ENCODE measurements around the gene MBD3. TPM values are rescaled to one million over a fixed set of nuclear protein-coding genes. Genes with fewer than 3 reads are reported as not detected.

MBD3 gene
- total and polyA plus RNA-seq, 4 donors: 12.4 to 57.6 (median 50.2) TPM

DNA sequence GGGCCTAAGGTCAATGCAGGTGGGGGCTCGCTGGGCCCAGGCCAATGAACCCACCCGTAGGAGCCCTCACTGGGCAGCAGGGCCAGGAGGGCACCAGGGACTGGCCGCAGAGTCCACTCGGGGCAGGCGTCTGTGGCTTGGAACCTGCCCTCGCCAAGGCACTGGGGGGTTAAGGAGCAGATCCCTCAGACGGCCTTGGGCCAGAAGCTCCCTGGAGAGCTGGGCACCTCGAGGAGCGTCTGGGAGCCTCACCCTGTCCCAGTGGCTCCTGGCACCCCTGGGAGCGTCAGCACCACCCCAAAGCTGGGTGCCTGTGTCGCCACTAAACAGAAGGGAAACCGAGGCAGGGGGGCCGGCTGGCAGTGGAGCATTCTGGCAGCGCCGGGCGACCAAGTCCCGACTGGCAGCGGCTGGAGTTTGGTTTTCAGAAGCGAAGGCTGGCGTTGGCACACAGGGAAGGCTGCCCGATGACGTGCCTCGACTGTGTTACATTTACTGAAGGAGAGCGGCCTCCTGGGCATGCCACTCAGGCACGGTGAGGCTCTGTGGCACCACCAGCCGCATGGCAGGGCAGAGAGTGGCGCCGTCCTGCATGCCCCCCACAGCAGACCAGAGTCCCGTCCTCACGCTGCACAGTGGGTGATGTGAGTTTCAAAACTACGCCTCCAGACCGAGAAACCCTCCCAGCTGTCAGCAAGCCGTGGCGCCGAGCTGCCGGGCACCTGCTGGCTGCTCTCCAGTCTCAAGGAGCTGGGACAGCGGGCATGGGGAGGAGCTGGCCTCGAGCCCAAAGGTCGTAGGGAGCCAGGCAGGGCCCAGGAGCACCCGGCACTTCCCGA lies 15.4 kb downstream of the MBD3 start:
- TF ChIP-seq FOXA1 (IDR thresholded peaks at IDR 0.05): no peak
- no peak for TF ChIP-seq NR2F2 (IDR thresholded peaks at IDR 0.05)
- no peak for TF ChIP-seq EGR1 (IDR thresholded peaks at IDR 0.05; ENCODE audit: low read depth in 2 of 2)
- no peak for TF ChIP-seq TAF1 (conservative IDR thresholded peaks at IDR 0.05)
- TF ChIP-seq HNF4A (conservative IDR thresholded peaks at IDR 0.05): no peak
- TF ChIP-seq REST (IDR thresholded peaks at IDR 0.05): no peak
- TF ChIP-seq JUND (IDR thresholded peaks at IDR 0.05): no peak
- TF ChIP-seq, protein P1, sequence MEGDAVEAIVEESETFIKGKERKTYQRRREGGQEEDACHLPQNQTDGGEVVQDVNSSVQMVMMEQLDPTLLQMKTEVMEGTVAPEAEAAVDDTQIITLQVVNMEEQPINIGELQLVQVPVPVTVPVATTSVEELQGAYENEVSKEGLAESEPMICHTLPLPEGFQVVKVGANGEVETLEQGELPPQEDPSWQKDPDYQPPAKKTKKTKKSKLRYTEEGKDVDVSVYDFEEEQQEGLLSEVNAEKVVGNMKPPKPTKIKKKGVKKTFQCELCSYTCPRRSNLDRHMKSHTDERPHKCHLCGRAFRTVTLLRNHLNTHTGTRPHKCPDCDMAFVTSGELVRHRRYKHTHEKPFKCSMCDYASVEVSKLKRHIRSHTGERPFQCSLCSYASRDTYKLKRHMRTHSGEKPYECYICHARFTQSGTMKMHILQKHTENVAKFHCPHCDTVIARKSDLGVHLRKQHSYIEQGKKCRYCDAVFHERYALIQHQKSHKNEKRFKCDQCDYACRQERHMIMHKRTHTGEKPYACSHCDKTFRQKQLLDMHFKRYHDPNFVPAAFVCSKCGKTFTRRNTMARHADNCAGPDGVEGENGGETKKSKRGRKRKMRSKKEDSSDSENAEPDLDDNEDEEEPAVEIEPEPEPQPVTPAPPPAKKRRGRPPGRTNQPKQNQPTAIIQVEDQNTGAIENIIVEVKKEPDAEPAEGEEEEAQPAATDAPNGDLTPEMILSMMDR (IDR thresholded peaks at IDR 0.05; ENCODE audit: low read depth, low read length, missing input control): no peak
- no peaks in the 10 kb centered on the region for H3K27me3 ChIP-seq (ENCODE audit: control insufficient read depth in 4 of 4, insufficient read depth in 4 of 4, low read length in 3 of 4)
- no peak for DNase-seq (ENCODE audit: low spot score)
- peaks cover 3 to 37% (median 8%) of the 10 kb centered on the region in 4 donors for H3K36me3 ChIP-seq (ENCODE audit: control insufficient read depth in 4 of 4, insufficient read depth in 3 of 4, low read depth in 1 of 4, low read length in 3 of 4)
- 92% methylated on average over 41 of the region's 41 CpGs for WGBS
- H3K4me1 ChIP-seq (ENCODE audit: control insufficient read depth in 4 of 4, insufficient read depth in 4 of 4, low read length in 3 of 4): no peaks in the 10 kb centered on the region
- H3K4me3 ChIP-seq (ENCODE audit: low read depth in 1 of 3, low read length in 3 of 3): no peak overlapping the region
- H3K9me3 ChIP-seq (ENCODE audit: control insufficient read depth in 4 of 4, low read length in 3 of 4): no peaks in the 10 kb centered on the region
- no peak overlapping the region for H3K27ac ChIP-seq (ENCODE audit: low read depth in 1 of 2, low read length in 2 of 2)
- H3K9ac ChIP-seq (ENCODE audit: low read depth in 1 of 2, low read length in 2 of 2): no peak overlapping the region

DNA sequence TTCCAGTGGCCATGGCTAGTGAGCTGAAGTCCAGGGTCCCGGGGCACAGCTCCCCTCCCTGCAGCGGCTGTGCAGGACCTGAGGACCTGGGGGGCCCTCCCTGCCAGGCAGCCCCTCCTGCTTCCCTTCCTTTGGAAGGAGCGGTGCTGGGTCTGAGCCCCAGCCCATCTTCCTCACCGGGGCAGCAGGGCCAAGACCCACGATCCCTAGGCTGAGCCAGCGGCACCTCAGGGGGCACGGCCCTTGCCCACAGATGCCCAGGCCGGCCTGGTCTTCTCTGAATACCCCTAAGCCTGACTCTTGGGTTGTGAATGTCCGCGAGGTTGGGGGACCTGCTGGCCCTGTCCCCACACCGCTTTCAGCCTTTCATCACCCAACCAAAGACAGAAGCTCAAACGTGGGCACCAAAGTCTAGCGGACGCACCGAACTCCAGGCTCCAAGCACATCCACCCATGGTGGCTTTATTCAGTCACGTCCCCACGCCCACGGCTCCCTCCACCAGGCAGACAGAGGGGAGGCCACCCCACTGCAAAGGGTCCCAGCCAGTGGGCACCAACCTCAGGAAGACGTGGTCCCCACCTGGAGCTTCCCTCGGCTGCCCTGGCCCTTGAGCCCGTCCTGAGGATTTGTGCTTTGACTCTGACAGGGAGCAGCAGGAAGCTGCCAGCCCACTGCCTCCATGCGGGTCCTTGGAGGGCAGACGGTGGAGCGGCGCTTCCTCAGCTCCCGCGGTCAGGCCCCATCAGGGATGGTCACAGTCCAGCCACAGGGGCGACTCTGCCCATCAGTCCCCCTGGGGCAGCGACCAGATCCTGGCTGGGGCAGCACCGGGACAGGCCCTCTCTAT lies 16.2 kb downstream of the MBD3 start:
- H3K4me3 ChIP-seq (ENCODE audit: low read depth in 1 of 3, low read length in 3 of 3): no peak overlapping the region
- peaks cover 0 to 33% (median 7%) of the 10 kb centered on the region in 4 donors for H3K36me3 ChIP-seq (ENCODE audit: control insufficient read depth in 4 of 4, insufficient read depth in 3 of 4, low read depth in 1 of 4, low read length in 3 of 4)
- WGBS: 92% methylated on average over 30 of the region's 30 CpGs
- H3K9me3 ChIP-seq (ENCODE audit: control insufficient read depth in 4 of 4, low read length in 3 of 4): no peaks in the 10 kb centered on the region
- TF ChIP-seq FOXA1 (IDR thresholded peaks at IDR 0.05) (no peak), JUND (IDR thresholded peaks at IDR 0.05) (no peak), EGR1 (IDR thresholded peaks at IDR 0.05; ENCODE audit: low read depth in 2 of 2) (no peak), RAD21 (IDR thresholded peaks at IDR 0.05) (no peak)
- TF ChIP-seq, protein P2, sequence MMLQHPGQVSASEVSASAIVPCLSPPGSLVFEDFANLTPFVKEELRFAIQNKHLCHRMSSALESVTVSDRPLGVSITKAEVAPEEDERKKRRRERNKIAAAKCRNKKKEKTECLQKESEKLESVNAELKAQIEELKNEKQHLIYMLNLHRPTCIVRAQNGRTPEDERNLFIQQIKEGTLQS (IDR thresholded peaks at IDR 0.05): no peak
- no peak overlapping the region for H3K9ac ChIP-seq (ENCODE audit: low read depth in 1 of 2, low read length in 2 of 2)
- no peaks in the 10 kb centered on the region for H3K4me1 ChIP-seq (ENCODE audit: control insufficient read depth in 4 of 4, insufficient read depth in 4 of 4, low read length in 3 of 4)
- H3K27me3 ChIP-seq (ENCODE audit: control insufficient read depth in 4 of 4, insufficient read depth in 4 of 4, low read length in 3 of 4): no peaks in the 10 kb centered on the region
- no peak overlapping the region for H3K27ac ChIP-seq (ENCODE audit: low read depth in 1 of 2, low read length in 2 of 2)
- no peak for DNase-seq (ENCODE audit: low spot score)
